WTC11 (cell line): ENCODE measurements around the gene MIER1.

Experiments
- ETV6 ChIP-seq: sonication (generic); formaldehyde crosslinking; IDR thresholded peaks from 2 replicates; pipeline ENCODE4 v1.8.1; 2022; ENCODE audit warnings: mild to moderate bottlenecking, missing genetic modification reagents
- FOXJ3 ChIP-seq: sonication (generic); formaldehyde crosslinking; IDR thresholded peaks from 2 replicates; pipeline ENCODE4 v1.9.0; 2021; ENCODE audit warnings: missing genetic modification reagents, mild to moderate bottlenecking, borderline replicate concordance
- ZNF263 ChIP-seq: sonication (generic); formaldehyde crosslinking; IDR thresholded peaks from 2 replicates; pipeline ENCODE4 v1.8.1; 2022; ENCODE audit warnings: low read depth, mild to moderate bottlenecking, moderate library complexity, missing genetic modification reagents
- ZNF416 ChIP-seq: fragments of 250-450 bp; sonication (Bioruptor Pico); IDR thresholded peaks from 2 replicates; pipeline ENCODE4 v1.9.0; 2021; ENCODE audit warnings: mild to moderate bottlenecking, inconsistent platforms
- TF ChIP-seq, protein P1 (sequence below): fragments of 200-600 bp; IDR thresholded peaks from 2 replicates; pipeline ENCODE4 v1.8.0; 2022; ENCODE audit warnings: antibody characterized with exemption
- TF ChIP-seq, protein P2 (sequence below): sonication (generic); formaldehyde crosslinking; IDR thresholded peaks from 2 replicates; pipeline ENCODE4 v1.8.1; 2022; ENCODE audit warnings: missing genetic modification reagents, borderline replicate concordance
- TF ChIP-seq, protein P3 (sequence below): sonication (generic); formaldehyde crosslinking; IDR thresholded peaks from 2 replicates; pipeline ENCODE4 v1.8.0; 2022; ENCODE audit warnings: mild to moderate bottlenecking, missing genetic modification reagents

DNA sequence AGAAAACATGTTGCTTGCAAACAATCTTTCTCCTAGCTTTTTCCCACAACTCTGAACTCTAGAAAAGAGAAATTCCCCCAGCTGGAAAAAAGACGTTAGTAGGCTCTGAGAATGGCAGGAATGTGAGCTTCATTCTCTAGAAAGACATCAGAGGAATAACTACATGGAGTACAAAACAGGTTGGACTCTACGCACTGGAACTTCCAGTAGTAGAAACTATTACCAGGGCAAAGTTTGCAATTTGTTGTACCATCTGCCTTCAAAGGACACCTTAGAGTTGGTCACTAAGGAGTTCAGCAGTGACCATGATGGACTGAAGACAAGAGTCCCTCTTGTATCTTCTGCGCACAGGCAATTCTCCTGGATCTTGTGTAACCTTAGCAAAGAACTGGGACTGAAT is 68.3 kb downstream of the MIER1 start:
- TF ChIP-seq, protein P1, sequence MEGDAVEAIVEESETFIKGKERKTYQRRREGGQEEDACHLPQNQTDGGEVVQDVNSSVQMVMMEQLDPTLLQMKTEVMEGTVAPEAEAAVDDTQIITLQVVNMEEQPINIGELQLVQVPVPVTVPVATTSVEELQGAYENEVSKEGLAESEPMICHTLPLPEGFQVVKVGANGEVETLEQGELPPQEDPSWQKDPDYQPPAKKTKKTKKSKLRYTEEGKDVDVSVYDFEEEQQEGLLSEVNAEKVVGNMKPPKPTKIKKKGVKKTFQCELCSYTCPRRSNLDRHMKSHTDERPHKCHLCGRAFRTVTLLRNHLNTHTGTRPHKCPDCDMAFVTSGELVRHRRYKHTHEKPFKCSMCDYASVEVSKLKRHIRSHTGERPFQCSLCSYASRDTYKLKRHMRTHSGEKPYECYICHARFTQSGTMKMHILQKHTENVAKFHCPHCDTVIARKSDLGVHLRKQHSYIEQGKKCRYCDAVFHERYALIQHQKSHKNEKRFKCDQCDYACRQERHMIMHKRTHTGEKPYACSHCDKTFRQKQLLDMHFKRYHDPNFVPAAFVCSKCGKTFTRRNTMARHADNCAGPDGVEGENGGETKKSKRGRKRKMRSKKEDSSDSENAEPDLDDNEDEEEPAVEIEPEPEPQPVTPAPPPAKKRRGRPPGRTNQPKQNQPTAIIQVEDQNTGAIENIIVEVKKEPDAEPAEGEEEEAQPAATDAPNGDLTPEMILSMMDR = no peak
- no peak for TF ChIP-seq ZNF263 (CRISPR knock-in tag)
- TF ChIP-seq ETV6 = no peak
- TF ChIP-seq, protein P2, sequence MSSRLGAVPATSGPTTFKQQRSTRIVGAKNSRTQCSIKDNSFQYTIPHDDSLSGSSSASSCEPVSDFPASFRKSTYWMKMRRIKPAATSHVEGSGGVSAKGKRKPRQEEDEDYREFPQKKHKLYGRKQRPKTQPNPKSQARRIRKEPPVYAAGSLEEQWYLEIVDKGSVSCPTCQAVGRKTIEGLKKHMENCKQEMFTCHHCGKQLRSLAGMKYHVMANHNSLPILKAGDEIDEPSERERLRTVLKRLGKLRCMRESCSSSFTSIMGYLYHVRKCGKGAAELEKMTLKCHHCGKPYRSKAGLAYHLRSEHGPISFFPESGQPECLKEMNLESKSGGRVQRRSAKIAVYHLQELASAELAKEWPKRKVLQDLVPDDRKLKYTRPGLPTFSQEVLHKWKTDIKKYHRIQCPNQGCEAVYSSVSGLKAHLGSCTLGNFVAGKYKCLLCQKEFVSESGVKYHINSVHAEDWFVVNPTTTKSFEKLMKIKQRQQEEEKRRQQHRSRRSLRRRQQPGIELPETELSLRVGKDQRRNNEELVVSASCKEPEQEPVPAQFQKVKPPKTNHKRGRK = no peak
- TF ChIP-seq, protein P3, sequence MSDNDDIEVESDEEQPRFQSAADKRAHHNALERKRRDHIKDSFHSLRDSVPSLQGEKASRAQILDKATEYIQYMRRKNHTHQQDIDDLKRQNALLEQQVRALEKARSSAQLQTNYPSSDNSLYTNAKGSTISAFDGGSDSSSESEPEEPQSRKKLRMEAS (CRISPR knock-in tag) = no peak
- no peak for TF ChIP-seq ZNF416 (CRISPR knock-in tag)
- no peak for TF ChIP-seq FOXJ3 (CRISPR knock-in tag)
